Urinary bladder (tissue), 4 donors: Measurements from ENCODE around the gene ZBTB20. TPM values are rescaled to one million over a fixed set of nuclear protein-coding genes. Genes with fewer than 3 reads are reported as not detected.

Experiments
- DNase-seq: peaks from one replicate; pipeline ENCODE4 v3.0.0-alpha.2; 2015; ENCODE audit errors: extremely low spot score
- H3K27ac ChIP-seq: one replicate; pipeline ENCODE4 v1.5.1; 2013; ENCODE audit warnings: low read depth, mild to moderate bottlenecking, moderate library complexity
- H3K36me3 ChIP-seq: one replicate; pipeline ENCODE4 v1.6.1; 2013; ENCODE audit warnings: mild to moderate bottlenecking, moderate library complexity; ENCODE audit not compliant: insufficient read depth
- H3K4me1 ChIP-seq: one replicate; pipeline ENCODE4 v1.6.1; 2013; ENCODE audit warnings: mild to moderate bottlenecking, moderate library complexity; ENCODE audit not compliant: insufficient read depth
- H3K4me3 ChIP-seq: one replicate; pipeline ENCODE4 v1.5.1; 2013; ENCODE audit warnings: low read depth, low read length
- WGBS: extraction: QIAGEN DNeasy Blood & Tissue Kit; methylation state at CpG from one replicate; pipeline ENCODE4 v1.1.7; 2013; 5-methylcytosine and 5-hydroxymethylcytosine counted together
- polyA plus RNA-seq: library from polyadenylated mRNA; stranded (reverse); fragments of 200-250 nt; gene quantifications from one replicate; pipeline ENCODE4 v1.2.3, GENCODE V29; 2013
- total RNA-seq: library from RNA; depleted of rRNA; stranded (reverse); fragments of >200 nt; gene quantifications from one replicate; pipeline ENCODE4 v1.2.3, GENCODE V29; 2014
- donor health status: healthy with polysubstance abuse.
- donor health status: healthy.

ZBTB20 gene
- total and polyA plus RNA-seq, 2 donors = 1.5 to 99.9 TPM

GRCh38 chr3:114645392-114645791 is 501.7 kb downstream of the ZBTB20 start:
- Histone ChIP-seq H3K36me3 (no peaks in the 10 kb centered on the region), H3K4me3 (no peak overlapping the region), H3K4me1 (no peaks in the 10 kb centered on the region), H3K27ac (no peak overlapping the region)
- 87% methylated on average over 1 of the region's 1 CpG for WGBS
- DNase-seq = no peak

GRCh38 chr3:114644367-114644766 is 502.7 kb downstream of the ZBTB20 start:
- Histone ChIP-seq H3K4me1 (no peaks in the 10 kb centered on the region), H3K4me3 (no peak overlapping the region), H3K27ac (no peak overlapping the region), H3K36me3 (no peaks in the 10 kb centered on the region)
- DNase-seq = no peak
- 99% methylated on average over 3 of the region's 3 CpGs for WGBS

GRCh38 chr3:114642951-114643741 is 503.9 kb downstream of the ZBTB20 start:
- Histone ChIP-seq H3K4me3 (no peak overlapping the region), H3K36me3 (no peaks in the 10 kb centered on the region), H3K27ac (no peak overlapping the region), H3K4me1 (no peaks in the 10 kb centered on the region)
- no peak for DNase-seq
- WGBS = 55% methylated on average over 1 of the region's 1 CpG

- Histone ChIP-seq H3K27ac (no peak overlapping the region), H3K4me3 (no peak overlapping the region), H3K4me1 (no peaks in the 10 kb centered on the region), H3K36me3 (no peaks in the 10 kb centered on the region)
- WGBS = 98% methylated on average over 2 of the region's 2 CpGs
- DNase-seq = no peak
Measured at GRCh38 chr3:114640126-114640525, 507.0 kb downstream of the ZBTB20 start.

GRCh38 chr3:114639171-114639570 is 507.9 kb downstream of the ZBTB20 start:
- no peak for DNase-seq
- H3K36me3 ChIP-seq = no peaks in the 10 kb centered on the region
- 89% methylated on average over 1 of the region's 1 CpG for WGBS
- no peaks in the 10 kb centered on the region for H3K4me1 ChIP-seq
- no peak overlapping the region for H3K4me3 ChIP-seq
- H3K27ac ChIP-seq = no peak overlapping the region

GRCh38 chr3:114635878-114636277 is 511.2 kb downstream of the ZBTB20 start:
- no peaks in the 10 kb centered on the region for H3K36me3 ChIP-seq
- H3K4me1 ChIP-seq = no peaks in the 10 kb centered on the region
- no peak overlapping the region for H3K27ac ChIP-seq
- no peak overlapping the region for H3K4me3 ChIP-seq
- no peak for DNase-seq
- WGBS = over 99% methylated on average over 2 of the region's 2 CpGs

GRCh38 chr3:114634635-114635034 is 512.5 kb downstream of the ZBTB20 start:
- no peak overlapping the region for H3K27ac ChIP-seq
- H3K36me3 ChIP-seq = no peaks in the 10 kb centered on the region
- 99% methylated on average over 3 of the region's 3 CpGs for WGBS
- no peaks in the 10 kb centered on the region for H3K4me1 ChIP-seq
- H3K4me3 ChIP-seq = no peak overlapping the region
- no peak for DNase-seq

- WGBS = 96% methylated on average over 1 of the region's 1 CpG
- H3K4me1 ChIP-seq = no peaks in the 10 kb centered on the region
- H3K36me3 ChIP-seq = no peaks in the 10 kb centered on the region
- DNase-seq = no peak
- H3K27ac ChIP-seq = no peak overlapping the region
- no peak overlapping the region for H3K4me3 ChIP-seq
Measured at GRCh38 chr3:114632757-114633424, 514.2 kb downstream of the ZBTB20 start.

- Histone ChIP-seq H3K4me3 (no peak overlapping the region), H3K4me1 (no peaks in the 10 kb centered on the region), H3K27ac (no peak overlapping the region), H3K36me3 (no peaks in the 10 kb centered on the region)
- DNase-seq = no peak
- 70% methylated on average over 4 of the region's 4 CpGs for WGBS
Measured at GRCh38 chr3:114627770-114628169, 519.3 kb downstream of the ZBTB20 start.

GRCh38 chr3:114626751-114627150 is 520.3 kb downstream of the ZBTB20 start:
- H3K27ac ChIP-seq = no peak overlapping the region
- no peak for DNase-seq
- H3K36me3 ChIP-seq = no peaks in the 10 kb centered on the region
- WGBS = 82% methylated on average over 4 of the region's 4 CpGs
- H3K4me3 ChIP-seq = no peak overlapping the region
- no peaks in the 10 kb centered on the region for H3K4me1 ChIP-seq

GRCh38 chr3:114624571-114625181 is 522.4 kb downstream of the ZBTB20 start:
- H3K4me1 ChIP-seq = no peaks in the 10 kb centered on the region
- 17% methylated on average over 10 of the region's 10 CpGs for WGBS

GRCh38 chr3:114624047-114624445 is 523.0 kb downstream of the ZBTB20 start:
- no peaks in the 10 kb centered on the region for H3K4me1 ChIP-seq
- WGBS = 14% methylated on average over 6 of the region's 6 CpGs
- no peak for DNase-seq
- peak overlapping the region; percentile 82 for H3K27ac ChIP-seq
- H3K36me3 ChIP-seq = no peaks in the 10 kb centered on the region
- H3K4me3 ChIP-seq = peak overlapping the region; percentile 11

More at GRCh38 chr3:114624571-114625181, 522.4 kb downstream of the ZBTB20 start:
- no peak for DNase-seq
- Histone ChIP-seq H3K27ac (peak overlapping the region; percentile 68), H3K36me3 (no peaks in the 10 kb centered on the region), H3K4me3 (peak overlapping the region; percentile 11)

GRCh38 chr3:114623420-114624046 is 523.6 kb downstream of the ZBTB20 start:
- Histone ChIP-seq H3K4me1 (no peaks in the 10 kb centered on the region), H3K36me3 (no peaks in the 10 kb centered on the region)

More at GRCh38 chr3:114623420-114624046, 523.6 kb downstream of the ZBTB20 start:
- DNase-seq = no peak
- H3K27ac ChIP-seq = peak overlapping the region; percentile 82
- H3K4me3 ChIP-seq = no peak overlapping the region
- WGBS = 69% methylated on average over 5 of the region's 5 CpGs
